Measurements from ENCODE around the gene KANTR.

GRCh38 chrX:53160297-53160983, 66.5 kb downstream of the KANTR start:
- TF ChIP-seq CTCF (conservative IDR thresholded peaks at IDR 0.05; ENCODE audit: low read length), result no peak
- TF ChIP-seq EZH2phosphoT487 (IDR thresholded peaks at IDR 0.05; ENCODE audit: borderline replicate concordance, low read depth, low read length), result no peak
